K562 (cell line): ENCODE data around the gene SGMS1. TPM values are rescaled to one million over a fixed set of nuclear protein-coding genes. Genes with fewer than 3 reads are reported as not detected.

Experiments used
- ATAC-seq: fragments of 200-7000 bp; cut with Tn5 transposase; 3 replicates; pipeline ENCODE4 v1.9.1; 2020; ENCODE audit warnings: moderate library complexity
- BruUV-seq: library from RNA; stranded (reverse); fragments of 400-500 nt; replicated peaks from 2 replicates; lab custom pipeline; 2021; lab: Mats Ljungman, UMichigan
- CTCF ChIA-PET: fragments of 300-600 bp; formaldehyde crosslinking; extraction: SDS; loops from one replicate; lab custom pipeline; 2021; ENCODE audit warnings: low intra/inter-chr PET ratio; lab: Yijun Ruan, JAX
- POLR2A ChIA-PET: fragments of 300-600, 350-650 bp; sonication (Branson Sonifier 250); formaldehyde crosslinking; extraction: SDS; loops from one replicate; lab custom pipeline; 2021; ENCODE audit warnings: antibody characterized with exemption, inconsistent platforms; lab: Yijun Ruan, JAX
- DNase-seq, 4 experiments: peaks; one replicate each; pipeline versions ENCODE4 v3.0.0 to v3.0.0-alpha.2; 2011 to 2018; ENCODE audit warnings: low spot score in 3 of 4, mixed read lengths in 3 of 4; ENCODE audit errors: extremely low read depth in 1 of 4
- FAIRE-seq: peaks from 2 replicates; lab custom pipeline; 2011; peaks lifted over from hg19 to GRCh38; lab: Jason Lieb, UNC
- H2AFZ ChIP-seq: 2 replicates; pipeline ENCODE4 v1.6.0; 2011; ENCODE audit warnings: low read depth, low read length, control low read depth, inconsistent platforms
- H3K27ac ChIP-seq: fragments of 200-600 bp; 3 replicates; pipeline ENCODE4 v1.8.0; 2011; ENCODE audit warnings: low read depth, mild to moderate bottlenecking, control low read depth, inconsistent platforms, low read length, moderate library complexity, mixed read lengths; ENCODE audit errors: extremely low read depth
- H3K27me3 ChIP-seq, 2 experiments: fragments of 300-600 bp in 1 of 2; 2 replicates in 1 of 2; 3 replicates in 1 of 2; pipeline versions ENCODE4 v1.6.0 to v1.8.0; 2011; ENCODE audit warnings: inconsistent platforms in 2 of 2, low read length in 2 of 2, mild to moderate bottlenecking in 1 of 2, mixed read lengths in 1 of 2, moderate library complexity in 1 of 2; ENCODE audit not compliant: control insufficient read depth in 2 of 2, insufficient read depth in 2 of 2
- H3K36me3 ChIP-seq: fragments of 300-600 bp; 3 replicates; pipeline ENCODE4 v1.8.0; 2011; ENCODE audit warnings: mild to moderate bottlenecking, low read length, inconsistent platforms; ENCODE audit not compliant: control insufficient read depth, insufficient read depth
- H3K4me1 ChIP-seq, 2 experiments: fragments of 200-600 bp in 1 of 2; replicated peaks in 1 of 2; 2 replicates in 1 of 2; 3 replicates in 1 of 2; pipeline versions ENCODE4 v1.5.1 to v1.8.0; 2011; ENCODE audit warnings: inconsistent platforms in 2 of 2, low read length in 2 of 2, mild to moderate bottlenecking in 1 of 2, mixed read lengths in 1 of 2, moderate library complexity in 1 of 2; ENCODE audit not compliant: control insufficient read depth in 2 of 2, insufficient read depth in 2 of 2
- H3K4me2 ChIP-seq: 2 replicates; pipeline ENCODE4 v1.6.1; 2011; ENCODE audit warnings: low read length, control low read depth, inconsistent platforms, mixed read lengths; ENCODE audit not compliant: insufficient read depth
- H3K4me3 ChIP-seq: fragments of 200-600 bp; sonication (generic), shearing (Covaris generic); 2 replicates; pipeline ENCODE4 v1.5.1; 2016; ENCODE audit warnings: control low read depth, inconsistent platforms
- H3K79me2 ChIP-seq: fragments of 200-600 bp; 3 replicates; pipeline ENCODE4 v1.8.0; 2011; ENCODE audit warnings: low read length, inconsistent platforms; ENCODE audit not compliant: control insufficient read depth, insufficient read depth
- H3K9ac ChIP-seq, 2 experiments: 2 replicates each; pipeline versions ENCODE4 v1.6.0 to v1.6.1; 2011; ENCODE audit warnings: low read depth in 2 of 2, low read length in 2 of 2, control low read depth in 1 of 2, inconsistent platforms in 1 of 2, mild to moderate bottlenecking in 1 of 2, mixed read lengths in 1 of 2; ENCODE audit not compliant: insufficient read depth in 1 of 2
- H3K9me1 ChIP-seq: one replicate; pipeline ENCODE4 v1.6.0; 2011; ENCODE audit warnings: inconsistent platforms, mild to moderate bottlenecking, low read length, moderate library complexity; ENCODE audit not compliant: control insufficient read depth, insufficient read depth
- H3K9me3 ChIP-seq: replicated peaks from 2 replicates; pipeline ENCODE4 v1.5.1; 2011; ENCODE audit warnings: low read depth, low read length, inconsistent platforms; ENCODE audit not compliant: control insufficient read depth, insufficient read depth
- H4K20me1 ChIP-seq: replicated peaks from 2 replicates; pipeline ENCODE4 v1.6.1; 2011; ENCODE audit warnings: low read length, inconsistent platforms, mixed read lengths; ENCODE audit not compliant: control insufficient read depth, insufficient read depth
- BRCA1 ChIP-seq, 2 experiments: fragments of 450-650 bp in 1 of 2; sonication (generic) in 1 of 2; formaldehyde crosslinking in 1 of 2; IDR thresholded peaks; 2 replicates each; pipeline versions ENCODE4 v1.5.0 to v1.6.1; 2017 to 2020; ENCODE audit warnings: mild to moderate bottlenecking in 1 of 2, missing genetic modification reagents in 1 of 2
- CSDE1 ChIP-seq, 2 experiments: fragments of 450-650 bp; IDR thresholded peaks; 2 replicates each; pipeline ENCODE4 v1.6.1; 2016; ENCODE audit warnings: mild to moderate bottlenecking in 1 of 2
- HDAC6 ChIP-seq: IDR thresholded peaks from 2 replicates; pipeline ENCODE4 v1.6.1; 2012; ENCODE audit warnings: low read depth, mild to moderate bottlenecking, control low read depth, inconsistent platforms, low read length, moderate library complexity
- HINFP ChIP-seq: fragments of 450-650 bp; conservative IDR thresholded peaks from 2 replicates; pipeline ENCODE4 v1.6.1; 2016; ENCODE audit warnings: missing genetic modification characterization, low read depth, mild to moderate bottlenecking, control low read depth, missing compliant biosample characterization
- ILK ChIP-seq: fragments of 450-650 bp; IDR thresholded peaks from 2 replicates; pipeline ENCODE4 v1.6.1; 2016; ENCODE audit warnings: missing genetic modification characterization, low read depth, mild to moderate bottlenecking, missing compliant biosample characterization, moderate library complexity, borderline replicate concordance
- MAZ ChIP-seq, 2 experiments: fragments of 450-650 bp in 1 of 2; sonication (generic) in 1 of 2; formaldehyde crosslinking; IDR thresholded peaks in 1 of 2; conservative IDR thresholded peaks in 1 of 2; 2 replicates each; pipeline versions ENCODE4 v1.4.0 to v1.5.0; 2020; ENCODE audit warnings: mild to moderate bottlenecking in 1 of 2, missing genetic modification reagents in 1 of 2
- MIER1 ChIP-seq: fragments of 450-650 bp; IDR thresholded peaks from 2 replicates; pipeline ENCODE4 v1.6.1; 2016; ENCODE audit warnings: antibody characterized with exemption, mild to moderate bottlenecking, low read depth
- MTA1 ChIP-seq: fragments of 450-650 bp; IDR thresholded peaks from 2 replicates; pipeline ENCODE4 v1.6.1; 2017; ENCODE audit warnings: borderline replicate concordance
- NR2C2 ChIP-seq, 2 experiments: fragments of 200-800 bp in 1 of 2; sonication (Bioruptor generic) in 1 of 2; sonication (generic) in 1 of 2; formaldehyde crosslinking in 1 of 2; IDR thresholded peaks; 2 replicates each; pipeline versions ENCODE4 v1.6.1 to v1.8.0; 2016 to 2022; ENCODE audit warnings: mild to moderate bottlenecking in 1 of 2, missing compliant biosample characterization in 1 of 2, missing genetic modification characterization in 1 of 2, missing genetic modification reagents in 1 of 2
- NUFIP1 ChIP-seq: fragments of 450-650 bp; IDR thresholded peaks from 2 replicates; pipeline ENCODE4 v1.6.1; 2018; ENCODE audit not compliant: partially characterized antibody
- POLR2H ChIP-seq: IDR thresholded peaks from 2 replicates; pipeline ENCODE4 v1.6.1; 2016; ENCODE audit warnings: missing genetic modification characterization, low read depth, mild to moderate bottlenecking, control low read depth, missing compliant biosample characterization, moderate library complexity
- PTTG1 ChIP-seq: fragments of 450-650 bp; IDR thresholded peaks from 2 replicates; pipeline ENCODE4 v1.6.1; 2016; ENCODE audit warnings: low read depth, mild to moderate bottlenecking, missing genetic modification characterization, missing compliant biosample characterization
- SREBF1 ChIP-seq: fragments of 150-350 bp; IDR thresholded peaks from 2 replicates; pipeline ENCODE4 v1.6.1; 2014; ENCODE audit warnings: antibody characterized with exemption, low read depth, low read length, borderline replicate concordance
- SRSF7 ChIP-seq: fragments of 200-400 bp; formaldehyde crosslinking; optimal IDR thresholded peaks from 2 replicates; pipeline ENCODE3; 2017; ENCODE audit warnings: mild to moderate bottlenecking, low read depth, low read length
- TEAD4 ChIP-seq, 2 experiments: sonication (generic) in 1 of 2; formaldehyde crosslinking in 1 of 2; IDR thresholded peaks; 2 replicates each; pipeline versions ENCODE4 v1.6.1 to v1.8.0; 2012 to 2022; ENCODE audit warnings: borderline replicate concordance in 1 of 2, inconsistent platforms in 1 of 2, low read length in 1 of 2, mild to moderate bottlenecking in 1 of 2, missing genetic modification reagents in 1 of 2
- ZBTB34 ChIP-seq: fragments of 250-450 bp; sonication (Bioruptor Pico); IDR thresholded peaks from 2 replicates; pipeline ENCODE4 v1.8.0; 2021; ENCODE audit warnings: mild to moderate bottlenecking, moderate library complexity
- ZNF232 ChIP-seq: sonication (generic); formaldehyde crosslinking; IDR thresholded peaks from 2 replicates; pipeline ENCODE4 v1.8.0; 2022; ENCODE audit warnings: mild to moderate bottlenecking, missing genetic modification reagents
- WGBS: fragments of 100-300 bp; shearing (Covaris generic); methylation state at CpG from one replicate; pipeline ENCODE4 v1.1.6; 2016; ENCODE audit warnings: low coverage, mixed read lengths; ENCODE audit not compliant: insufficient coverage; ENCODE audit errors: missing lambda C conversion rate; 5-methylcytosine and 5-hydroxymethylcytosine counted together
- in situ Hi-C: fragments of 300-500 bp; cut with MboI; formaldehyde crosslinking; loops from 4 replicates; pipeline ENCODE4 v1.15.0; 2018; ENCODE audit warnings: inconsistent platforms, mixed read lengths
- intact Hi-C: fragments of 100-400 bp; cut with micrococcal nuclease; formaldehyde crosslinking; loops from 2 replicates; pipeline ENCODE4 v1.14.2; 2022
- polyA plus RNA-seq, 8 experiments: library from polyadenylated mRNA; depleted of rRNA in 4 of 8; stranded (reverse) in 5 of 8; unstranded in 3 of 8; fragments of >200 nt; fragmentation: Nextera tagmentation in 2 of 8; fragmentation: Illumina TruSeq in 1 of 8; extraction: Ambion mirVana in 2 of 8; extraction: Trizol in 1 of 8; gene quantifications; 2 replicates each; pipeline versions ENCODE4 v1.2.1 to v1.2.3, GENCODE V29; 2011 to 2014; ENCODE audit warnings: inconsistent platforms in 1 of 8, missing spikeins in 1 of 8
- total RNA-seq, 7 experiments: library from RNA; depleted of rRNA in 6 of 7; stranded (reverse); fragments of >200 nt in 6 of 7; fragmentation: Illumina TruSeq in 2 of 7; extraction: Trizol in 2 of 7; gene quantifications; 2 replicates each; pipeline versions ENCODE4 v1.2.1 to v1.2.3, GENCODE V29; 2011 to 2021; ENCODE audit warnings: low replicate concordance in 1 of 7

The SGMS1 gene
- total and polyA plus RNA-seq, 9 of the 15 experiments (the other 6 are each of a cell fraction or from before 2014, with no cell fraction given), result 22.6 to 232 (median 82.2) TPM

- intact Hi-C loops (no loop called here), in situ Hi-C loops (no loop called here)
- ATAC-seq, result no peak
- ChIA-PET POLR2A (interaction anchor here (0.6 to 1.7 kb wide), 5 partner anchors 9 to 1266 kb away, joined by 3 to 7 read pairs (median 3); no protein-coding TSS in a partner anchor), CTCF (no interaction called here)
- Histone ChIP-seq H3K36me3 (peaks cover 4% of the 10 kb centered on the region; the same call in 2 of the 3 replicates), H3K4me2 (no peak overlapping the region), H3K27ac (no peak overlapping the region), H3K79me2 (peaks cover 97% of the 10 kb centered on the region), H3K4me3 (no peak overlapping the region), H3K9ac (no peak overlapping the region), H3K27me3 (no peaks in the 10 kb centered on the region), H4K20me1 (peaks cover 3% of the 10 kb centered on the region; the same call in 1 of the 2 replicates), H3K4me1 (peaks cover 6 to 63% of the 10 kb centered on the region in 2 experiments; a peak in 3 of 5 replicates), H2AFZ (no peak overlapping the region), H3K9me3 (no peaks in the 10 kb centered on the region), H3K9me1 (no peaks in the 10 kb centered on the region)
- no peak for FAIRE-seq
- DNase-seq, result no peak
- TF ChIP-seq PTTG1 (no peak), HINFP (no peak), POLR2H (tag) (no peak), SRSF7 (no peak), BRCA1 (IDR thresholded peaks at IDR 0.05) (no peak), BRCA1 (CRISPR knock-in tag; IDR thresholded peaks at IDR 0.05) (no peak), MTA1 (no peak), NUFIP1 (no peak), MIER1 (no peak), CSDE1 (IDR thresholded peaks at IDR 0.05) (no peak), NR2C2 (CRISPR knock-in tag; IDR thresholded peaks at IDR 0.05) (no peak), NR2C2 (tag; IDR thresholded peaks at IDR 0.05) (no peak), TEAD4 (IDR thresholded peaks at IDR 0.05; ENCODE audit: low read length) (no peak), TEAD4 (CRISPR knock-in tag; IDR thresholded peaks at IDR 0.05; ENCODE audit: borderline replicate concordance) (no peak), MAZ (CRISPR knock-in tag; conservative IDR thresholded peaks at IDR 0.05 in 1 of 2, IDR thresholded peaks at IDR 0.05 in 1 of 2) (no peak), ZBTB34 (CRISPR knock-in tag) (no peak), SREBF1 (no peak), ILK (no peak), ZNF232 (CRISPR knock-in tag) (no peak), HDAC6 (no peak)
- 51% methylated on average over 3 of the region's 3 CpGs for WGBS
- BruUV-seq, result no TSS peak
These were observed 28.0 kb downstream of the SGMS1 start for GRCh38 chr10:50595785-50596184.
